Measurements from ENCODE around the gene SPAG16. TPM values are rescaled to one million over a fixed set of nuclear protein-coding genes. Genes with fewer than 3 reads are reported as not detected.
"Not testable (repeated sequence)": the region's sequence is repeated elsewhere in the genome, so short reads cannot be mapped to it uniquely, and the experiment has no call there.

Gene SPAG16
- total RNA-seq, 2 donors from 2014 or later, result 8.2 to 9.0 TPM

DNA sequence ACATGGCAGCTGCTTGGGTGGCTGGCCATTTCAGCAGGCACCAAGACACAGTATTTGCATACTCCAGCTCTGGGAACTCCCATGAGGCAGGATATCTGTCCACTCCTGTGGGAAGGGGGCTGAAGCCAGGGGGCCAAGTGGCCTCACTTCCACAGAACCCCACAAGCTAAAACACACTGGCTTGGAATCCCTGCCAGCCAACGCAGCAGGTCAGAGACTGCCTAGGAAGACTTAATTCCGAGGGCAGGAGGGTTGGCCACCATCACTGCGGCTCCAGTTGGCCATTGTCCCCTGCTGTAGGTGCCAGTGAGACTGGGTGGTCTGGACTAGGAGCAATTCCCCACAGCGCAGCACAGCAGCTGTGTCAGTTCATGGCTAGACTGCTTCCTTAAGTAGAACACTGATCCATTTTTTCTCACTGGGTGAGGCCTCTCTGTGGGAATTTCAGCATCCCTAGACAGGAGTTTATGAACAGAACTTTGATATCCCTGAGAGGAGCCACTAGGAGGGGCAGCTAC, 52.0 kb downstream of the SPAG16 start:
- ATAC-seq (replicated peaks in 1 of 2) (no peak), DNase-seq (no peak)
- no peaks in the 10 kb centered on the region for H3K27me3 Mint-ChIP-seq (ENCODE audit: low read depth)
- H3K27ac Mint-ChIP-seq, result no peak overlapping the region
- peaks cover 25% of the 10 kb centered on the region in 2 donors for H3K9me3 Mint-ChIP-seq
- H3K4me3 Mint-ChIP-seq, result no peak overlapping the region
- H3K36me3 Mint-ChIP-seq (ENCODE audit: insufficient read depth in 2 of 2), result peaks cover 5 to 13% of the 10 kb centered on the region in 2 donors
- no peaks in the 10 kb centered on the region for H3K4me1 Mint-ChIP-seq (ENCODE audit: low read depth)

GRCh38 chr2:213353419-213353818, 69.2 kb downstream of the SPAG16 start:
- no peak for DNase-seq
- no peaks in the 10 kb centered on the region for H3K4me1 Mint-ChIP-seq (ENCODE audit: low read depth)
- no peak overlapping the region for H3K4me3 Mint-ChIP-seq
- ATAC-seq (replicated peaks in 1 of 2), result no peak
- no peaks in the 10 kb centered on the region for H3K27me3 Mint-ChIP-seq (ENCODE audit: low read depth)
- peaks cover 9 to 10% of the 10 kb centered on the region in 2 donors for H3K9me3 Mint-ChIP-seq
- no peak overlapping the region for H3K27ac Mint-ChIP-seq
- H3K36me3 Mint-ChIP-seq (ENCODE audit: insufficient read depth in 2 of 2), result peaks cover 2 to 3% of the 10 kb centered on the region in 2 donors

- Mint-ChIP-seq H3K36me3 (ENCODE audit: insufficient read depth in 2 of 2) (no peaks in the 10 kb centered on the region), H3K27me3 (ENCODE audit: low read depth) (no peaks in the 10 kb centered on the region), H3K27ac (no peak overlapping the region), H3K4me1 (ENCODE audit: low read depth) (no peaks in the 10 kb centered on the region), H3K9me3 (no peaks in the 10 kb centered on the region), H3K4me3 (no peak overlapping the region)
- DNase-seq (no peak), ATAC-seq (replicated peaks in 1 of 2) (no peak)
Observed at GRCh38 chr2:213376644-213377043, 92.4 kb downstream of the SPAG16 start.

GRCh38 chr2:213407027-213407426, 122.8 kb downstream of the SPAG16 start:
- not testable (repeated sequence) for H3K4me1 Mint-ChIP-seq (ENCODE audit: low read depth); H3K9me3 Mint-ChIP-seq; H3K4me3 Mint-ChIP-seq; H3K27me3 Mint-ChIP-seq (ENCODE audit: low read depth); H3K36me3 Mint-ChIP-seq (ENCODE audit: insufficient read depth in 2 of 2); H3K27ac Mint-ChIP-seq; ATAC-seq (replicated peaks in 1 of 2); DNase-seq

DNA sequence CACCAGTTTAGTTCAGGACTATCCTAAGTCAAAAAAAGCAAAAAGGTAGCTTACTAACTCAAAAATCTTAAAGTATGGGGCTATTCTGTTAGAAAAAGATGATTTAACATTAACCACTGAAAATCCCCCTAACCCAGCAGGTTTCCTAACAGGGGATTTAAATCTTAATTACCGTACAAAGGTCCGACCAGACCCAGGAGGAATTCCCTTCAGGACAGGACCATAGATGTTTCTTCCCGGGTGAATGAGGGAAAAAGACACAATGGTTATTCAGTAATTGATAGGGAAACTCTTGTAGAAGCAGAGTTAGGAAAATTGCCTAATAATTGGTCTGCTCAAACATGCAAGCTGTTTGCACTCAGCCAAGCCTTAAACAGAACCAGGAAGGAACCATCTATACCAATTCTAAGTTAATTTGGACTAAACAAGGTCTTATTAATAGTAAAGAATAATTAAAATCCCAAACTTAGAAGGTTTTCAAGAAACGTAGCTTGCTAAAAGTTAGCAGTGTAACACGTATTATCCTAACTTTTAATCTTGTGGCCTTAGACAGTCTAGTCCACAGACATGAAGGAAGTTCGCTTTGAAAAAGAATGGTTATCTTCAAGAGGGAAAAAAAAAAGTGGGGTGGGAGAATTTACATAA, 124.3 kb downstream of the SPAG16 start:
- not testable (repeated sequence) for H3K27me3 Mint-ChIP-seq (ENCODE audit: low read depth); H3K9me3 Mint-ChIP-seq; H3K36me3 Mint-ChIP-seq (ENCODE audit: insufficient read depth in 2 of 2); DNase-seq; H3K27ac Mint-ChIP-seq; H3K4me1 Mint-ChIP-seq (ENCODE audit: low read depth); H3K4me3 Mint-ChIP-seq; ATAC-seq (replicated peaks in 1 of 2)

- not testable (repeated sequence) for H3K27ac Mint-ChIP-seq; DNase-seq; H3K36me3 Mint-ChIP-seq (ENCODE audit: insufficient read depth in 2 of 2); H3K4me1 Mint-ChIP-seq (ENCODE audit: low read depth); H3K4me3 Mint-ChIP-seq; H3K27me3 Mint-ChIP-seq (ENCODE audit: low read depth); H3K9me3 Mint-ChIP-seq; ATAC-seq (replicated peaks in 1 of 2)
Observed at GRCh38 chr2:213410687-213411086, 126.4 kb downstream of the SPAG16 start.

GRCh38 chr2:213411582-213412289, 127.5 kb downstream of the SPAG16 start:
- no peak for DNase-seq
- no peak overlapping the region for H3K4me3 Mint-ChIP-seq
- H3K27me3 Mint-ChIP-seq (ENCODE audit: low read depth), result no peaks in the 10 kb centered on the region
- no peak overlapping the region for H3K27ac Mint-ChIP-seq
- H3K36me3 Mint-ChIP-seq (ENCODE audit: insufficient read depth in 2 of 2), result no peaks in the 10 kb centered on the region
- no peaks in the 10 kb centered on the region for H3K4me1 Mint-ChIP-seq (ENCODE audit: low read depth)
- peaks cover 0 to 1% of the 10 kb centered on the region in 2 donors for H3K9me3 Mint-ChIP-seq
- no peak for ATAC-seq (replicated peaks in 1 of 2)

GRCh38 chr2:213415093-213415492, 130.8 kb downstream of the SPAG16 start:
- Mint-ChIP-seq H3K27me3 (ENCODE audit: low read depth) (no peaks in the 10 kb centered on the region), H3K36me3 (ENCODE audit: insufficient read depth in 2 of 2) (no peaks in the 10 kb centered on the region), H3K27ac (no peak overlapping the region), H3K9me3 (peaks cover 0 to 1% of the 10 kb centered on the region in 2 donors), H3K4me3 (no peak overlapping the region), H3K4me1 (ENCODE audit: low read depth) (no peaks in the 10 kb centered on the region)
- ATAC-seq (replicated peaks in 1 of 2), result no peak
- no peak for DNase-seq

GRCh38 chr2:213416832-213417231, 132.6 kb downstream of the SPAG16 start:
- no peak for DNase-seq
- Mint-ChIP-seq H3K4me1 (ENCODE audit: low read depth) (no peaks in the 10 kb centered on the region), H3K27me3 (ENCODE audit: low read depth) (no peaks in the 10 kb centered on the region), H3K9me3 (peaks cover 0 to 1% of the 10 kb centered on the region in 2 donors), H3K27ac (no peak overlapping the region), H3K4me3 (no peak overlapping the region), H3K36me3 (ENCODE audit: insufficient read depth in 2 of 2) (no peaks in the 10 kb centered on the region)
- no peak for ATAC-seq (replicated peaks in 1 of 2)

- H3K9me3 Mint-ChIP-seq, result no peaks in the 10 kb centered on the region
- H3K27ac Mint-ChIP-seq, result no peak overlapping the region
- ATAC-seq (replicated peaks in 1 of 2), result no peak
- H3K36me3 Mint-ChIP-seq (ENCODE audit: insufficient read depth in 2 of 2), result no peaks in the 10 kb centered on the region
- no peaks in the 10 kb centered on the region for H3K27me3 Mint-ChIP-seq (ENCODE audit: low read depth)
- no peak for DNase-seq
- no peaks in the 10 kb centered on the region for H3K4me1 Mint-ChIP-seq (ENCODE audit: low read depth)
- no peak overlapping the region for H3K4me3 Mint-ChIP-seq
Observed at GRCh38 chr2:213419980-213420379, 135.7 kb downstream of the SPAG16 start.

- no peak for DNase-seq
- no peak for ATAC-seq (replicated peaks in 1 of 2)
- no peak overlapping the region for H3K4me3 Mint-ChIP-seq
- H3K36me3 Mint-ChIP-seq (ENCODE audit: insufficient read depth in 2 of 2), result no peaks in the 10 kb centered on the region
- H3K27me3 Mint-ChIP-seq (ENCODE audit: low read depth), result no peaks in the 10 kb centered on the region
- H3K4me1 Mint-ChIP-seq (ENCODE audit: low read depth), result no peaks in the 10 kb centered on the region
- no peak overlapping the region for H3K27ac Mint-ChIP-seq
- no peaks in the 10 kb centered on the region for H3K9me3 Mint-ChIP-seq
Observed at GRCh38 chr2:213420828-213421385, 136.6 kb downstream of the SPAG16 start.

DNA sequence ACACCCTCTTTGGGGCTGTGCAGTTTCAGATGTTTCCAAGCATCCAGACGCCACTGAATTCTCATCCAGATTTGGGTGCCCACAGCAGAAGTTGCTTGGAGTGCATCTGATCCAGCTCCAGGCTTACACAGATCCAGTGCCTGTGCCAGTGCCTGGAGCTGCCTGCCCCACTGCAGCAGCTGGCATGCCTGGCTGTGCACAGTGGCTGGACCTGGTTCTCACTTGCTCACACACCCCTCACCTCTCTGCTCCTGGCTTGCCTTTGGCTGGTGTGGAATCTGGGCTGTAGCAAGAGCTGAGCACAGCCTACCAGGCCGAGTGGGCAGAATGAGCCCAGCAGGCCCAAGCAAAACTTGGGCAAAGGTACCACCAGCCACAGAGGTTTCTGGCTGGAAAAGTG, 137.9 kb downstream of the SPAG16 start:
- H3K27ac Mint-ChIP-seq, result no peak overlapping the region
- no peaks in the 10 kb centered on the region for H3K9me3 Mint-ChIP-seq
- DNase-seq (no peak), ATAC-seq (replicated peaks in 1 of 2) (no peak)
- H3K4me3 Mint-ChIP-seq, result no peak overlapping the region
- H3K4me1 Mint-ChIP-seq (ENCODE audit: low read depth), result no peaks in the 10 kb centered on the region
- no peaks in the 10 kb centered on the region for H3K27me3 Mint-ChIP-seq (ENCODE audit: low read depth)
- no peaks in the 10 kb centered on the region for H3K36me3 Mint-ChIP-seq (ENCODE audit: insufficient read depth in 2 of 2)

- Mint-ChIP-seq H3K36me3 (ENCODE audit: insufficient read depth in 2 of 2) (peaks cover 0 to 3% of the 10 kb centered on the region in 2 donors), H3K27ac (no peak overlapping the region), H3K4me3 (no peak overlapping the region), H3K27me3 (ENCODE audit: low read depth) (no peaks in the 10 kb centered on the region), H3K9me3 (peaks cover 5 to 8% of the 10 kb centered on the region in 2 donors), H3K4me1 (ENCODE audit: low read depth) (no peaks in the 10 kb centered on the region)
- DNase-seq, result no peak
- ATAC-seq (replicated peaks in 1 of 2), result no peak
Observed at GRCh38 chr2:213425618-213426017, 141.4 kb downstream of the SPAG16 start.
